HepG2 (cell line): Measurements from ENCODE around the gene ODAD4. TPM values are rescaled to one million over a fixed set of nuclear protein-coding genes. Genes with fewer than 3 reads are reported as not detected.

Experiments
- ELF1 ChIP-seq: sonication (generic); formaldehyde crosslinking; IDR thresholded peaks from 2 replicates; pipeline ENCODE4 v1.4.0; 2020; ENCODE audit warnings: missing genetic modification reagents
- FOXA3 ChIP-seq: IDR thresholded peaks from 2 replicates; pipeline ENCODE4 v1.6.1; 2016; ENCODE audit warnings: missing genetic modification reagents, missing compliant biosample characterization
- MEF2D ChIP-seq: sonication (generic); formaldehyde crosslinking; IDR thresholded peaks from 2 replicates; pipeline ENCODE4 v1.5.1; 2020; ENCODE audit warnings: mild to moderate bottlenecking, missing genetic modification reagents
- MEIS1 ChIP-seq: sonication (generic); formaldehyde crosslinking; IDR thresholded peaks from 2 replicates; pipeline ENCODE4 v1.9.0; 2021; ENCODE audit warnings: mild to moderate bottlenecking, missing genetic modification reagents, moderate library complexity, borderline replicate concordance
- RORA ChIP-seq: sonication (generic); formaldehyde crosslinking; IDR thresholded peaks from 2 replicates; pipeline ENCODE4 v1.5.0; 2020; ENCODE audit warnings: mild to moderate bottlenecking, missing genetic modification reagents, moderate library complexity
- SALL1 ChIP-seq: sonication (generic); formaldehyde crosslinking; IDR thresholded peaks from 2 replicates; pipeline ENCODE4 v1.8.0; 2022; ENCODE audit warnings: mild to moderate bottlenecking, missing genetic modification reagents
- SUZ12 ChIP-seq: fragments of 150-350 bp; IDR thresholded peaks from 2 replicates; pipeline ENCODE4 v1.6.1; 2014; ENCODE audit warnings: low read depth, low read length
- TAF1 ChIP-seq: sonication (generic); formaldehyde crosslinking; IDR thresholded peaks from 2 replicates; pipeline ENCODE4 v1.4.0; 2020; ENCODE audit warnings: missing genetic modification reagents
- TSC22D2 ChIP-seq: sonication (generic); formaldehyde crosslinking; IDR thresholded peaks from 2 replicates; pipeline ENCODE4 v1.5.1; 2020; ENCODE audit warnings: missing genetic modification reagents, mild to moderate bottlenecking, borderline replicate concordance
- UBTF ChIP-seq: sonication (generic); formaldehyde crosslinking; IDR thresholded peaks from 2 replicates; pipeline ENCODE4 v1.4.0; 2020; ENCODE audit warnings: mild to moderate bottlenecking, missing genetic modification reagents
- ZBTB40 ChIP-seq, 2 experiments: fragments of 450-650 bp in 1 of 2; sonication (generic) in 1 of 2; formaldehyde crosslinking in 1 of 2; IDR thresholded peaks; 2 replicates each; pipeline versions ENCODE4 v1.6.1 to v1.8.0; 2016 to 2022; ENCODE audit warnings: antibody characterized with exemption in 1 of 2, mild to moderate bottlenecking in 1 of 2, missing genetic modification reagents in 1 of 2
- ZFYVE20 ChIP-seq: sonication (generic); formaldehyde crosslinking; IDR thresholded peaks from 2 replicates; pipeline ENCODE4 v1.8.0; 2023; ENCODE audit warnings: low read depth, mild to moderate bottlenecking, moderate library complexity, missing genetic modification reagents, borderline replicate concordance
- ZNF343 ChIP-seq: sonication (generic); formaldehyde crosslinking; IDR thresholded peaks from 2 replicates; pipeline ENCODE4 v1.4.0; 2020; ENCODE audit warnings: mild to moderate bottlenecking, missing genetic modification reagents
- ZNF569 ChIP-seq: sonication (generic); formaldehyde crosslinking; IDR thresholded peaks from 2 replicates; pipeline ENCODE4 v1.5.0; 2020; ENCODE audit warnings: mild to moderate bottlenecking, missing genetic modification reagents, moderate library complexity, borderline replicate concordance
- polyA plus RNA-seq, 8 experiments: library from polyadenylated mRNA; depleted of rRNA in 3 of 8; stranded (reverse) in 7 of 8; unstranded in 1 of 8; fragments of >200 nt; fragmentation: Illumina TruSeq in 4 of 8; extraction: Trizol in 4 of 8; gene quantifications; 2 replicates each; pipeline versions ENCODE4 v1.2.1 to v1.2.3, GENCODE V29; 2011 to 2016; ENCODE audit warnings: low read depth in 4 of 8, missing spikeins in 1 of 8, mixed read lengths in 1 of 8; ENCODE audit not compliant: insufficient read depth in 1 of 8
- total RNA-seq, 5 experiments: library from RNA; depleted of rRNA; stranded (reverse); fragments of >200 nt; fragmentation: Illumina TruSeq; extraction: Trizol; gene quantifications; 2 replicates each; pipeline ENCODE4 v1.2.3, GENCODE V29; 2016; ENCODE audit warnings: low read depth in 1 of 5

Gene ODAD4
- total and polyA plus RNA-seq, 2 of the 13 experiments (the other 11 are each of a cell fraction or from before 2014, with no cell fraction given): 0.48 to 0.53 TPM

GRCh38 chr17:41918314-41919164 lies 11.9 kb upstream of the ODAD4 start, which contains the start of gene ACLY (continued):
- no peak for TF ChIP-seq ZBTB40 (IDR thresholded peaks at IDR 0.05)
- peak; percentile 15; the same call in 1 of the 2 replicates for TF ChIP-seq ZBTB40 (CRISPR knock-in tag; IDR thresholded peaks at IDR 0.05)
- peak; percentile 75 for TF ChIP-seq ELF1 (CRISPR knock-in tag)
- 0 out of 2 replicates have a peak, but pooled peaks have one; percentile 42 for TF ChIP-seq SALL1
- TF ChIP-seq ZFYVE20 (CRISPR knock-in tag): no peak
- TF ChIP-seq UBTF: peak; percentile 71
- TF ChIP-seq TSC22D2 (CRISPR knock-in tag): 0 out of 2 replicates have a peak, but pooled peaks have one; percentile 61
- no peak; the same call in 1 of the 2 replicates for TF ChIP-seq FOXA3
- peak; percentile 88 for TF ChIP-seq TAF1 (CRISPR knock-in tag)
- TF ChIP-seq ZNF343 (CRISPR knock-in tag): peak; percentile 79; the same call in 1 of the 2 replicates
- TF ChIP-seq RORA (CRISPR knock-in tag): no peak
- no peak for TF ChIP-seq ZNF569 (CRISPR knock-in tag)
- 0 out of 2 replicates have a peak, but pooled peaks have one; percentile 50 for TF ChIP-seq MEF2D (CRISPR knock-in tag)
- peak; percentile 37; the same call in 1 of the 2 replicates for TF ChIP-seq MEIS1 (CRISPR knock-in tag)
- peak; percentile 86 for TF ChIP-seq SUZ12
